SHP77 (cell line): ENCODE results near the gene SUFU.
"Not testable (repeated sequence)": the region's sequence is repeated elsewhere in the genome, so short reads cannot be mapped to it uniquely, and the experiment has no call there.

Experiments
- DNase-seq, 2 experiments: peaks; one replicate each; lab custom pipeline; 2025; lab: John Stamatoyannopoulos, UW

SUFU gene

DNA sequence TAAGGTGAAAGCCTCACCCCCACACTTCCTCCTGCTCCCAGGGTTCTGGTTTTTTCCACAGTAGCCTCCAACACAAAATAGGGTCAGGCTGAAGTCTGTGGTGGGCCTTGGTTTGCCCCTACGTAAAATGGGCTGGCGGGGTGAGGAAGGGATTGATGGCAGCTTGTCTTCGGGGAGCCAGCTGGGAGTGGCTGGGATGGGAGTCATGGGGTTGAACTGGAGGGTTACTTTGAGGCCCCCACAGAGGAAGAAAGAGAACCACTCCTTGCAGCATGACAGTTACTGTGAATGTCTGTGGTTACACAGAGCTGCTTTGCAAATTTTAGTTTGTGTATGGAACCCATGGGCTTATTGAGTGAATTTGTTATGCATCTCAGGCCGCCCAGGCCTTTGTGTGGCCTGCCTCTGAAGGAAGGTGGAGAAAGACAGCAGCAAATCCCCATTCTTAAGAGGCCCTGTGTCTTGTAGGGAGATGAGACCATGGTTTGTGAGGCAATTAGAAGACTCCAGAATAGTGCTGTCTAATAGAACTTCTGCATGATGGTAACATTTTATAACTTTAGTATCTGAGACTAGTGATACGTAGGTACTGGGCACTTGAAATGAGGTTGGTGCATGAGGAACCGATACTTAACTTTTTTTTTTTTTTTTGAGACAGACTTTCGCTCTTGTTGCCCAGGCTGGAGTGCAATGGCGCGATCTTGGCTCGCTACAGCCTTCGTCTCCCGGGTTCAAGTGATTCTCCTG, 148.6 kb downstream of the SUFU start:
- DNase-seq, result no peak

DNA sequence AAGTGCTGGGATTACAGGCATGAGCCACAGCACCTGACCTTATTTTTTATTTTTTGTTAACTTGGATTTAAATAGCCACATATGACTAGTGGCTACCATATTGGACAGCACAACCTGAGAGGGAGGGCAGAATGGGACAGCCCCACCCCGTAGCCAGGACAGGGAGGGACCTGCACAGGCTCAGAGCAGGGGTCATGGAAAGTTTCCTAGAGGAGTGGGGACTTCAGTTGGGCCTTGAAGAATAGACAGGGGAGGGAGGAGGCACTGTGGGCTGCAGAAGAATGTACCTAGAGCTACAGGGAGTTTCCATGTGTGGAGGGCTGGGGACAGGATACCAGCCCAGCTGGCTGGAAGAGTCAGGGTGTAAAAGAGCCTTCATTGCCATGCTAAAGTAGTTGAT, 149.3 kb downstream of the SUFU start:
- no peak for DNase-seq

- no peak for DNase-seq
Observed at GRCh38 chr10:102654566-102654965, 150.8 kb downstream of the SUFU start.

GRCh38 chr10:102654969-102655368, 151.2 kb downstream of the SUFU start:
- no peak for DNase-seq

GRCh38 chr10:102656026-102656425, 152.3 kb downstream of the SUFU start:
- DNase-seq, result no peak

GRCh38 chr10:102656791-102657371, 153.1 kb downstream of the SUFU start:
- no peak for DNase-seq

- no peak for DNase-seq
Observed at GRCh38 chr10:102657451-102657850, 153.7 kb downstream of the SUFU start.

- DNase-seq, result peak in 1 of 2 experiments; percentile 32
Observed at GRCh38 chr10:102657984-102658724, 154.4 kb downstream of the SUFU start.

- DNase-seq, result no peak
Observed at GRCh38 chr10:102658802-102659201, 155.0 kb downstream of the SUFU start.

GRCh38 chr10:102660888-102661657, 157.3 kb downstream of the SUFU start:
- peak; percentile 70 to 77 for DNase-seq

- no peak for DNase-seq
Observed at GRCh38 chr10:102661658-102662028, 157.9 kb downstream of the SUFU start.

GRCh38 chr10:102665904-102666509, 162.2 kb downstream of the SUFU start:
- DNase-seq, result no peak

GRCh38 chr10:102667411-102667810, 163.6 kb downstream of the SUFU start:
- not testable (repeated sequence) for DNase-seq

DNA sequence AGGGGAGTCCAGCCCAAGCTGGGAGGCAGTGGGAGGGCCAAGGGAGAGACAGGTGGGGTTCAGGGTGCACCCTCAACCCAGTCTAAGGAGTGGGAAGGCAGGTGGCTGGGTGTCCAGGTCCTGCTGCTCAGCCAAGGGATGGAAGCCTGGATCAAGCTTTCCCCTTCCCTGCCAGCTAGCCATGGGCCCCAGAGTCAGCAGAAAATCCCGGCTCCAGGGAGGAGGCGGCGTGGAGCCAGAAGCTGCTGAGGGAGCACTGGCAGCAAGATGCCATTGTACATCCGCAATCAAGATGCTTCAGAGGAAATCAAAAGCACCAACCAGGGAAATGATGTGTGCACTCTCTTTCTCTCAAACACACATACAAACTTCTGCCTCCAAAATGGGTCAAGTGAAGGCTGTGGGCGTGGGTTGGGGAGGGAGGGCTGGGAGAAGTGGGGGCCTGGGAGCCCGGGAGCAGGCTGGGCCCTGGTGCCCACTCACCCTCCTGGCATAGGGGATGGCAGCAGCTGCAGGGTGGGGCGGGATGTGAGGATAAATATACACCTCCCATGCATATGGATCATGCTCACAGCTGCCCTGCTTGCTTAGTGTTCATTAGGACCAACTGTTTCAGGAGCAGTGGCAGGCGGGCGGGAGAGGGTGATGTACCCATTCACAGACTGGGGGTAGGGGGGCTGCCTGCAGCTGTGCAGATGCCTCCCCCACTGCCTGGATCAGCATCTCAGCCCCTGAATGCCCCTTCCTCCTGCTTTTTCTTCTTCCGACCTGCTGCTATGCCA, 164.7 kb downstream of the SUFU start:
- DNase-seq, result no peak

DNA sequence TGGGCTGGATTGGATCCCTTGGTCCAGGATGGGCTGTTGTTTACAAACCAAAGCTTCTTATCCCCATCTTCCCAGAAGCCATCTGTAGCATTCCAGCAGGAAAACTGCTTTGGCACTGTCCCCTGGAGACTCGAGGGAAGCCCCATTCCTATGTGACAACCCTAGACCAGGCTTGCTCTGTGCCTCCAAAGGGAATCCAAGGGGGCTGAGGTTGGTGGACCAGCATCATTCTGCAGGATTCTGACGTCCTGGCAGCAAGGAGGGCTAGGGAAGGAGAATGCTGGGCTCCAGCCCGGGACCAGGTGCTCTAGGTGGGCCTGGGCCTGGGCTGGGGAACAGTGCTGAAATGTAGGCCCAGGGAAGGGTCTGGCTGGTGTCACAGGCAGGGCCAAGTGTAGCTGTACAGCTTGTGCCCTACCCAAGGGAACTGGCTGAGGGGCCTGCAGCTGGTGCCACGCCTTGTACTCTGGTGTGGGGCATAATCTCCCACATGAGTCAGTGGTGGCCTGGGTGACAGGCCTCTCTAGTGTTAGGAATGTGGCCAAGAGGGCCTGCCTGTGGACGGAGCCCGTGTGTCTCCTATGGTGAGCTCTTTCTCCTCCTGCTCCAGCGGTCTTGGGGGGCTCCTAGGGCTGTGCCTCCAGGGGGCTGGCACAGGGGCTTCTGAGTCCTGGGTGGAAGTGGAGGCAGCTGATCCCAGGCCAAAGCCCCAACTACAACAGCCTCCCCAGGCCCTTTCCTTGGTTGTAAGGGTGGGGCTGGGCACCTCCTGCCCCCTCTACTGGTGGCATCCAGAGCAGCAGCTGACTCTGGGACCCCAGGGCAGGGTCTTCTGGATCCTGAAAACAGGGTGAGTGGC, 165.7 kb downstream of the SUFU start:
- DNase-seq, result no peak

- DNase-seq, result no peak
Observed at GRCh38 chr10:102670065-102670670, 166.4 kb downstream of the SUFU start.

DNA sequence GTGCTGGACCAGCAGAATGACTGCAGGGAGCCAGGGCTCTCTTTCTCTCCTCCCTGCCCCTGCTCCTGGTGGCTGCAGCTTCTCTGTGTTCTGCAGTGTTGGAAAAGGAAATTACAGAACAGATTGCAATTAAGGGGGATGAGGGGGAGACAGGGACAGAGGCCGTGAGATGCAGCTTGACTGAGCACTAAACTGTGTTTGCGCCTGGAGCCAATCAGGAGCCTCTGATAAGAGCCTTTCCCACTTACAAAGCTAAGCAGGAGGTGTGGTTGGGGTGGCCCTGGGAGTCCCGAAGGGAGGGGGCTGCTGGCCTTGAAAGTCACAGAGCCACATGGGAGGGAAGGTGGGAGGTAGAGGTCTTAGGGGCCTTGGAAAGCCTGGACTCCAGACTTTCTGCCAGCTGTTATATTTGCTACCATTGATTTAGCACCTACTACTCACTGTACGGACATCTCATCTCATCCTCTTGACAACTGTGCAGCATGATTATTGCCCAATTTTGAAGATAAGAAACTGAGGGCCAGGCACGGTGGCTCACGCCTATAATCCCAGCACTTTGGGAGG, 167.2 kb downstream of the SUFU start:
- DNase-seq, result no peak

DNA sequence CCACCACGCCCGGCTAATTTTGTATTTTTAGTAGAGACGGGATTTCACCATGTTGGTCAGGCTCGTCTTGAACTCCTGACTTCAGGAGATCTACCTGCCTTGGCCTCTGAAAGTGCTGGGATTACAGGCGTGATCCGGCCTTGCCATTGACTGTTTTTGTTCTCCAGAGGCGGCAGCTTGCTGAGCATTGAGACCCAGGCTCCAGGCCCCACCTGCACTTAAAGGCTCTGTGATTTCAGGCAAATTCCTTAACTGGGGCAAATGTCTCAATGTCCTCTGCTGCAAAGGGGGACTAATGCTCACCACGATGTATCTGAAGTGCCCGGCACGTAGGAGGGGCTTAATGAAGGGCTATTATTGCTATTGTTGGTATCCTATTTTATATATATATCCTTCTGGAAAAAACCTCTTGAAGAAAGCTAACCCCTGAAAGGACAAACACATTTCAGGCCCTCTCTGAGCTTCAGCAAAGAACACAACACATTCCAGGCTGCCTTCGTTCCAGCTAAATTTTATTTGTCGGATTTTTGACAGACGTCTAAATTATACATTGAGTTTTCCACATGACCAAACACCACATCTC, 169.6 kb downstream of the SUFU start:
- DNase-seq, result no peak
